Lower leg skin (tissue), 4 donors: ENCODE measurements around the gene MYL3. TPM values are rescaled to one million over a fixed set of nuclear protein-coding genes. Genes with fewer than 3 reads are reported as not detected.
A peak's percentile ranks its signal among the peaks of the same experiment; 100 is the strongest.

Experiments
- DNase-seq, 2 donors: peaks; one replicate each; pipeline ENCODE4 v3.0.0-alpha.2; 2019; ENCODE audit warnings: low spot score in 2 of 2
- H3K4me3 ChIP-seq: fragments of 200-600 bp; sonication (generic); 2 replicates; pipeline ENCODE4 v1.5.1; 2017; ENCODE audit warnings: mild to moderate bottlenecking, low read depth; ENCODE audit not compliant: poor library complexity, severe bottlenecking
- POLR2A ChIP-seq, 2 donors: fragments of 450-650 bp; IDR thresholded peaks; one replicate each; pipeline ENCODE4 v1.6.1; 2016 to 2017; ENCODE audit warnings: antibody characterized with exemption in 2 of 2, mild to moderate bottlenecking in 1 of 2, moderate library complexity in 1 of 2
- WGBS, 2 donors: methylation state at CpG; one replicate each; pipeline ENCODE4 v1.1.5; 2018; 5-methylcytosine and 5-hydroxymethylcytosine counted together
- intact Hi-C: fragments of 100-400 bp; cut with DNase I; formaldehyde crosslinking; loops from one replicate; pipeline ENCODE4 v1.15.0; 2023; ENCODE audit warnings: low total_unique reads
- total RNA-seq, 4 donors: library from RNA; depleted of rRNA; stranded (reverse); fragments of >200 nt; gene quantifications; one replicate each; pipeline ENCODE4 v1.1.0, GENCODE V29; 2016
- TF ChIP-seq, protein P1 (sequence below), 3 donors: fragments of 450-650 bp; IDR thresholded peaks; one replicate each; pipeline ENCODE4 v1.5.1; 2016; ENCODE audit warnings: antibody characterized with exemption in 3 of 3, mild to moderate bottlenecking in 3 of 3, moderate library complexity in 2 of 3

The MYL3 gene
- total RNA-seq, 4 donors from 2014 or later = 0.59 to 1.7 (median 1.3) TPM; not detected in 1

DNA sequence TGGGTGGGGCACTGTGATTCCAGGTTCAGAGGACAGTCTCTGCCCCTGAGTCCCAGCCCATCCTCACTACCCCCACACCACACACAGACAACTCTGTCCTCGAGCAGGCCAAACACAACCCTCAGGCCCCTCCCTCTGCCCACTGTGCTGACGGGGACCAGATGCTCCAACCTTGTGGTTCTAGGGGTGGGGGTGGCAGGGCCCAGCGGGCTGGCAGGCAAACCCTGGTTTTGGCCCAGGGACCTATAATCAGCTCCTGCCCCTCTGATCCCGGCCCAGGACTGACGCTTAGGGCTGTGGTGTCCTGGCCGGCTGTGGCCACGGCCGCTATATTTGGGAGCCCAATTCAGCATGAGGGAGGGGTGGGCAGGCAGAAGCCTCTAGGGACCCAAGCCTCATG lies 5.0 kb upstream of the MYL3 start:
- intact Hi-C loops = no loop called here
- no peak overlapping the region for H3K4me3 ChIP-seq
- no peak for DNase-seq
- 69 to 83% methylated on average over 6 to 8 of the region's 8 CpGs for WGBS, 2 donors
- TF ChIP-seq POLR2A (IDR thresholded peaks at IDR 0.05) = no peak
- TF ChIP-seq, protein P1, sequence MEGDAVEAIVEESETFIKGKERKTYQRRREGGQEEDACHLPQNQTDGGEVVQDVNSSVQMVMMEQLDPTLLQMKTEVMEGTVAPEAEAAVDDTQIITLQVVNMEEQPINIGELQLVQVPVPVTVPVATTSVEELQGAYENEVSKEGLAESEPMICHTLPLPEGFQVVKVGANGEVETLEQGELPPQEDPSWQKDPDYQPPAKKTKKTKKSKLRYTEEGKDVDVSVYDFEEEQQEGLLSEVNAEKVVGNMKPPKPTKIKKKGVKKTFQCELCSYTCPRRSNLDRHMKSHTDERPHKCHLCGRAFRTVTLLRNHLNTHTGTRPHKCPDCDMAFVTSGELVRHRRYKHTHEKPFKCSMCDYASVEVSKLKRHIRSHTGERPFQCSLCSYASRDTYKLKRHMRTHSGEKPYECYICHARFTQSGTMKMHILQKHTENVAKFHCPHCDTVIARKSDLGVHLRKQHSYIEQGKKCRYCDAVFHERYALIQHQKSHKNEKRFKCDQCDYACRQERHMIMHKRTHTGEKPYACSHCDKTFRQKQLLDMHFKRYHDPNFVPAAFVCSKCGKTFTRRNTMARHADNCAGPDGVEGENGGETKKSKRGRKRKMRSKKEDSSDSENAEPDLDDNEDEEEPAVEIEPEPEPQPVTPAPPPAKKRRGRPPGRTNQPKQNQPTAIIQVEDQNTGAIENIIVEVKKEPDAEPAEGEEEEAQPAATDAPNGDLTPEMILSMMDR (IDR thresholded peaks at IDR 0.05) = no peak

DNA sequence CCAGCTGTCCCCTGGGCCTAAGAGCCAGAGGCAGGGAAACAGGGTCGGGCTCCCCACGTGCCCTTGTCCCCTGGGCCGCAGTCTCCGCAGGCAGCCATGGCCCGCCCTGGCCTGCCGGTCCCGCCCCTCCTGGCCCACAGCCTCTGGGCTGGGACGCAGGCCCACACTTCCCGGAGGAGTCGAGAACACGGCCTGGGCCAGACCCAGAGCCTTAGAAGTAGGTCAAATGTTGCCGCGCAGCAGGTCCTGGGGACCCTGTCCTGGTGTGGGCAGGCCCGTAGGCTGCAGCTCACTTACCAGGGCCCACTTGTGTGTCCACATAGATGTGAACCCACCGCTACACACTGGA lies 4.3 kb upstream of the MYL3 start:
- peak; percentile 68 to 97 for DNase-seq

DNA sequence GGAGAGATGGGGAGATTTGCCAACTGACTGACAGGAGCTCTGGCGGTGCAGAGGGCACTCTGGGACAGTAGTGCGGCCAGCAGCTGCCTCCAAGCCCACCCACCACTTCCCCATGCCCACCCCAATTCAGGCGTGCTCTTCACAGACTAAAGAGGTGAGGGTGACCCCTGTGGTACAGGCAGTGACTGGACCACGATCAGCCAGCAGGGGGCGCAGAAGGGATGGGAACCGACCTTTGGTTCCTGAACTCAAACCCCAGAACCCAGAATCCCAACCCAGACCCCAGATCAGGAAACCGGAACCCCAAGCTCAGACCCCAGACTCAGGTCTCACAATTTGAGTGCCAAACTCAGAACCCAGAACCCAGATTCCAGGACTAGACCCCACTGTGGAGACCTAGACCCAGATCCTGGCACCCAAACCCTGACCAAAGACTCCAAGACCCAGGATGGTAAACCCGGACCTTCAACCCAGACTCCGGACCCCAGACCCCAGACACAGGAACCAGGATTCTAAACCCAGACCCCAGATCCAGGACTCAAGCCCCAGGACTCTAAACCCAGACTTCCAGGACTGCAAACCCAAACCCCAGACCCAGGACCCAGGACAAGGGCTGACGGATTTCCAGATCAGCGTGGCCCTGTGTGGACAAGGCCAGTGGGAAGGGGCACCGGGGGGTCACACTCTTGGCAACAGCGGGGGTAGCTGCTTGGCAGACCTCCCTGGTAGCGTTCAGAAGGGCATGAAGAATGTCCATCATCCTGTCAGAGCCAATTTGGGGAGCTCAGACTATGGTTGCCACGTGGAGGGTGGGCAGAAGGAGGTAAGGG lies 3.7 kb upstream of the MYL3 start:
- no peak overlapping the region for H3K4me3 ChIP-seq
- intact Hi-C loops = no loop called here
- TF ChIP-seq, protein P1 (IDR thresholded peaks at IDR 0.05) = peak in 1 of 3 donors; percentile 63
- no peak for TF ChIP-seq POLR2A (IDR thresholded peaks at IDR 0.05)
- 27 to 36% methylated on average over 15 of the region's 15 CpGs for WGBS, 2 donors
- peak; percentile 74 to 97 for DNase-seq

More for the DNA sequence above, 4.3 kb upstream of the MYL3 start:
- intact Hi-C loops = no loop called here
- H3K4me3 ChIP-seq = no peak overlapping the region
- WGBS, 2 donors = 10 to 25% methylated on average over 12 to 15 of the region's 15 CpGs
- TF ChIP-seq POLR2A (IDR thresholded peaks at IDR 0.05) = no peak
- TF ChIP-seq, protein P1 (IDR thresholded peaks at IDR 0.05) = no peak

DNA sequence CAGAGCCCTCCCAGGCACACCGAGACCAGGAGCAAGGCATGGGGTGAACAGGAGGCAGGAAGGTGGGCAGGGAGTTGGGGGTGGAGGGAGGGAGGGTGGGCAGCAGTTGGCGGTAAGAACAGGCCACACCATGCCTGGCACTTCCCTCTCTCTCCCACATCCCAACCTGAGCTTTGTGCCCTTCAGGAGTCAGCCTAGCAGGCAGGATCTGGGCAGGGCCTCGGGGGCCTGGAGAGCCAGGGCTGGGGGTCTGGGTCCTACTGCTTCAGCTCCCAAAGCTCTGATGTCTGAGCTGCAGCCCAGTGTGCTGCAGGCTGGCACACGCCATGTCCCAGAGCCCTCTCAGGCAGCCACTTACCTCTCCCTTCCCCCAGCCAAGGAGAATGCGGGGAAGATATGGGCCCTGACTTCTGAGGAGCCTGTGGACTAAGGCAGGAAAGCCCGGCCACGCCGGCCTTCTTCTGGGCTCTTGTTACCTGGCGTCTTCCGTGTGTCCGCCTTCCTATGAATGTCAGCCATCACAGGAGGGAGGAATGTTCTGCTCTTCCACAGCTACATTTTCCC lies 2.9 kb upstream of the MYL3 start:
- TF ChIP-seq POLR2A (IDR thresholded peaks at IDR 0.05) = no peak
- TF ChIP-seq, protein P1 (IDR thresholded peaks at IDR 0.05) = no peak
- H3K4me3 ChIP-seq = no peak overlapping the region
- DNase-seq = no peak
- intact Hi-C loops = no loop called here
- WGBS, 2 donors = 80 to 81% methylated on average over 9 to 11 of the region's 11 CpGs

DNA sequence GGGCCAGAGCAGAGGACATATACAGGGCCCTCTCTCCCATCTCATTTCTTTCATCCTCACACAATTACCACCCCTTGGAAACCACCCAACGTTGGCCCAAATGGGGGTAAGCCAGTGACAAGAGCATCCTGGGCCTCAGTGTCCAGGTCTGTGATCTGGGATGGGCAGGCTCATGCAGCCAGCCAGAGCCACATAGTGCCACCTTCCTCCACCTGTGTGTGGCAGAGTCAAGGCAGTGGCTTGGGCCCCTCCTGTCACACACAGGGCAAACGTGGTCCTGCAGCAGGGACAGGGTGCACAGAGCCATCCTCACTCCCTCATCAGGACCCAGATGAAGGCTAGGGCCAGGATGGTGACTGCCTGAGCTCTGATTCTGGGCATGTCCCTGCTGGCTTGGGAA lies 2.3 kb upstream of the MYL3 start:
- 53 to 77% methylated on average over 2 of the region's 2 CpGs for WGBS, 2 donors
- TF ChIP-seq POLR2A (IDR thresholded peaks at IDR 0.05) = no peak
- TF ChIP-seq, protein P1 (IDR thresholded peaks at IDR 0.05) = no peak
- DNase-seq = no peak
- intact Hi-C loops = no loop called here
- H3K4me3 ChIP-seq = no peak overlapping the region
